NOMO-1 treated with DMSO at 0.1 percent for 48 hours (cell line): Measurements from ENCODE around the gene SRSF9.
"Not testable (repeated sequence)": the region's sequence is repeated elsewhere in the genome, so short reads cannot be mapped to it uniquely, and the experiment has no call there.

Experiments
- DNase-seq: peaks from one replicate; lab custom pipeline; 2025; ENCODE audit not compliant: unreplicated experiment; lab: John Stamatoyannopoulos, UW

SRSF9 gene, protein sequence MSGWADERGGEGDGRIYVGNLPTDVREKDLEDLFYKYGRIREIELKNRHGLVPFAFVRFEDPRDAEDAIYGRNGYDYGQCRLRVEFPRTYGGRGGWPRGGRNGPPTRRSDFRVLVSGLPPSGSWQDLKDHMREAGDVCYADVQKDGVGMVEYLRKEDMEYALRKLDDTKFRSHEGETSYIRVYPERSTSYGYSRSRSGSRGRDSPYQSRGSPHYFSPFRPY

DNA sequence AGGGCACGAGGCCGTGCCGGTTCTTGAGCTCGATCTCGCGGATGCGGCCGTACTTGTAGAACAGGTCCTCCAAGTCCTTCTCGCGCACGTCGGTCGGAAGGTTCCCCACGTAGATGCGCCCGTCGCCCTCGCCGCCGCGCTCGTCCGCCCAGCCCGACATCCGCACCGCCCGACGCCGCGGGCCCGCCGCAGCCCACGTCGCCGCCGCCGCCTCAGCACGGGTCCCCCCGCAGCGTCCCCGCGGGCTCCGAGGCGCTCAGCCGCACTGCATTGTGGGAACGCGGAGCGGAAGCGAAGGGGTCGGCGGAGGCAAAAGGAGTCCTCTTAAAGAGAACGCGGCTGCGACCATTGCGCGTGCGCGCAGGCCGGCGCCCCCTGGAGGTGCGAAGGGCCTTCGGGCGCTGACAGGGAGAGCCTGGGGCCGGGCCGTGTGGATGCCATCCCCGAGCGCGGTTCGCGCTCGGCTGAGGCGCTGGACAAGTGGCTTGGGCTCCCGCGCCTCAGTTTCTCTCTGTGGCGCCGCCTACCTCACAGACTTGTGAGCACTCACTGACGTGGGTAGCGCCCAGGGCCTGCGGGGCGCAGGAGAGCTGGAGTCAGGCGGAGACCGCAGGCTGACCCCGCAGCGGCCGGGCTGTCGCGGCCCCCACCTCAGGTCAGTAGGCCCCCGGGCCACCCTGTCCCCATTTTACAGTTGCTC lies at the start of gene SRSF9:
Gene SRSF9 (minus strand): TSS at position 299 of the 700 bp plus-strand sequence. CDS start 139 bp downstream, at position 160.
- peak; percentile 95 for DNase-seq

DNA sequence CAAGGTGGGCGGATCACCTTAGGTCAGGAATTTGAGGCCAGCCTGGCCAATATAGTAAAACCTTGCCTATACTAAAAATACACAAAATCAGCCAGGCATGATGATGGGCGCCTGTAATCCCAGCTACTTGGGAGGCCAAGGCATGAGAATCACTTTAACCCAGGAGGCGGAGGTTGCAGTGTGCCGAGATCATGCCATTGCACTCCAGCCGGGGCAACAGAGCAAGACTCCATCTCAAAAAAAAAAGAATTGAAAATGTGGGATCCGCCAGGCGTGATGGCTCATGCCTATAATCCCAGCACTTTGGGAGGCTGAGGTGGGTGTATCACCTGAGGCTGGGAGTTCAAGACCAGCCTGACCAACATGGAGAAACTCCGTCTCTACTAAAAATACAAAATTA lies 49.8 kb upstream of the SRSF9 start:
- DNase-seq = not testable (repeated sequence)

DNA sequence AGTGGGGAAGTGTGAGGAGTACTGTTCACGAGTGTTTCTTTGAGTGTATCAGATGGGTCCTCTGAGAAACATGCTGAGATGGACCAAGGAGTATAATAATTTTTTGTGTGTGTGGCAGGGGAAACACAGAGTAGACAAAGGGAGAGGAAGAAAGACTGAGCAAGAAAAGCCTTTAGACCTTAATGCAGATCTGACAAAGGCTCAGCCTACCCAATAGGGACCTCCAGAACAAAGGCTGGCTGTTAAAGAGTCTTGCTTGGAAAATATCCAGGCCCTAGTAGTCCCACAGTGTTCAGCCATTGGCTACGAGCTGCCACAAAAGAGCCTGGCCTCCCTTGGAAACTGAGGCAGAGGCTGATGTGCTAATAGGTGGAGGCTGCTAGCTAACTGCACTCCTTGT lies 45.9 kb upstream of the SRSF9 start:
- DNase-seq = no peak

- DNase-seq = no peak
Observed at GRCh38 chr12:120514002-120514401, 44.5 kb upstream of the SRSF9 start.

DNA sequence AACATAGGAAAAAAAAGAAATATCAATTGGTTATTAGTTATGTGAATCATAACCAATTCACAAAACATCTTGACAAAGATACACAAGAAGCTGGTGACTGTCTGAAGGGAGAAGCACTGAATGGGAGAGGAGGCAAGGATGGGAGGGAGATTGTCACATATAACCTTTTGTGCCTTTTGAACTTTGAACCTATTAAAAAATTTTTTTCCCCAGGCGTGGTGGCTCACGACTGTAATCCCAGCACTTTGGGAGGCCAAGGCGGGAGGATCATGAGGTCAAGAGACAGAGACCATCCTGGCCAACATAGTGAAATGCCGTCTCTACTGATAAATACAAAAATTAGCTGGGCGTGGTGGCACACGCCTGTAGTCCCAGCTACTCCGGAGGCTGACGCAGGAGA lies 39.0 kb upstream of the SRSF9 start:
- DNase-seq = no peak

DNA sequence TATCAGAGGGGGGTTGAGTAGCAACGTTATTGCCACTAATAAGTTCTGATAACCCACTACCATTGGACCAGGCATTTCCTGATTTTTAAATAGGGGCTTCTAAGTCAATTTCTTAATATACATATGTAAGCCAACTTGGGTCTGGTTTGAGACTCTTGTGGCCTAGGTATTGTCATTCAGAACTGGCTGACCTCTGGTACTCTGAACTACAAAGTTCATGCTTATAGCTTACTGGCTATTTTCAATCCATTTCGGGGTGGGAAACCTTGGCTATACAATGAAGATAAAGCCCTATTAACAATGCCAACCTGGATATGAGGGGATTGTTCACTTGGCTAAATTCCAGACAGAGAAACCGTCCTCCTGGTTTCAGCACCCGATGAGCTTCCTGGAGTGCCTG lies 35.0 kb upstream of the SRSF9 start:
- DNase-seq = no peak

GRCh38 chr12:120500581-120500980 lies 31.0 kb upstream of the SRSF9 start:
- no peak for DNase-seq

GRCh38 chr12:120498870-120499515 lies 29.4 kb upstream of the SRSF9 start:
- DNase-seq = no peak

GRCh38 chr12:120497524-120498150 lies 28.1 kb upstream of the SRSF9 start:
- DNase-seq = no peak

GRCh38 chr12:120496413-120497340 lies 27.1 kb upstream of the SRSF9 start:
- peak; percentile 42 for DNase-seq

DNA sequence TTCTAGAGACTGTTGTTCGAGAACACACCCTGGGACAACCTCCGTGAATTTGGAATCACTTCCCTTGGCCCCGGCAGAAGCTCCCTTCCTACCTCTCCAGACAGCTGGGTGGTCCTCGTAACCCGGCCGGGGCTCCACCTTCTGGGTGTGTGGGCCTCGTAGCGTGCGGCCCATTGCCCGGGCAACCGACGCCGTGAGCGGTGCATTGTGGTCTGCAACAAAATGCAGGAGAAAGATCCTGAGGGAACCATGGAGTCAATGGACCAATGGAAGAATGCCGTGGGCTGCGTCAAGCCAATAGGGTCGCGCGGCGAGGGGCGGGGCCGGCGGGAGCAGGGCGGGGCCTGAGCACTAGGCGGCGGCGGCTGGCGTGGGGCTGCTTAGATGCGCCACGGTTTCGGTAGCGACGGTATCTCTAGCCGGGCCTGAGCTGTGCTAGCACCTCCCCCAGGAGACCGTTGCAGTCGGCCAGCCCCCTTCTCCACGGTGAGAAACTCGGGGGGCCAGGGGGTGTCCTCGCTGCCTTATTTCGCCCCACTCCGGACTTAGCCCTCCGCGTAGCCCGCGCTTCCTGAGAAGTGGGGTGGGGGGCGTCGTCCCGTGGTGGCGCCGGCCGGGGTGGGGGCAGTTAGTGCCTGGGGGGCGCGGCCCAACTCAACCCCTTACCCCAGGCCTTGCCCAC lies 26.3 kb upstream of the SRSF9 start, which contains the start of gene DYNLL1:
Gene DYNLL1 (plus strand): TSS at position 383 of the 682 bp plus-strand sequence. CDS start 309 bp downstream, outside the sequence.
- DNase-seq = peak; percentile 90

DNA sequence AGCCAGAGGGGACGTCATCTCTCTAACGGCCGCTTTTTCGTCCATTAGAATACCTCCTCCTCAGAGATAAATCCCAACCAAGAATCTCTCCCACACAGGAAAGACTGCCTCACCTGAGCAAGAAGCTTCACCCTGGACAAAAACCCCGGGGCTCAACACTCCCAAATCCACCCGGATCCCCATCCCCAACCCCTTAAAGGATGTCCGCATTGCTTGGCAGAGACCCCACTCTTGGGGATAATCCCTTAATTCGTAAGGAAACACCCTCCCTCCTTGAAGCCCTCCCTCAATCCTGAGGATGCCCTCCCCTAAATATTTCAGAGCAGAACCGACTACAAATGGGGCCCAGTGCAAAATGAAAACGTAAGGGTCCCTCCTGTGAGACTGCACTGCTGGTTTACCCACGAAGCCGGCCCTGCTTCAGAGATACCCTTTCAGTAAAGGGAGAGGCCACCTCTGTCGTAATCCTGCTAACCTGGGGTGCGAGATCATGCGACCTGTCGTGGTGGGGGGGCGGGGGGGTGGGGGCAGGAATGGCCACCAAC lies 25.7 kb upstream of the SRSF9 start:
- peak; percentile 48 for DNase-seq

DNA sequence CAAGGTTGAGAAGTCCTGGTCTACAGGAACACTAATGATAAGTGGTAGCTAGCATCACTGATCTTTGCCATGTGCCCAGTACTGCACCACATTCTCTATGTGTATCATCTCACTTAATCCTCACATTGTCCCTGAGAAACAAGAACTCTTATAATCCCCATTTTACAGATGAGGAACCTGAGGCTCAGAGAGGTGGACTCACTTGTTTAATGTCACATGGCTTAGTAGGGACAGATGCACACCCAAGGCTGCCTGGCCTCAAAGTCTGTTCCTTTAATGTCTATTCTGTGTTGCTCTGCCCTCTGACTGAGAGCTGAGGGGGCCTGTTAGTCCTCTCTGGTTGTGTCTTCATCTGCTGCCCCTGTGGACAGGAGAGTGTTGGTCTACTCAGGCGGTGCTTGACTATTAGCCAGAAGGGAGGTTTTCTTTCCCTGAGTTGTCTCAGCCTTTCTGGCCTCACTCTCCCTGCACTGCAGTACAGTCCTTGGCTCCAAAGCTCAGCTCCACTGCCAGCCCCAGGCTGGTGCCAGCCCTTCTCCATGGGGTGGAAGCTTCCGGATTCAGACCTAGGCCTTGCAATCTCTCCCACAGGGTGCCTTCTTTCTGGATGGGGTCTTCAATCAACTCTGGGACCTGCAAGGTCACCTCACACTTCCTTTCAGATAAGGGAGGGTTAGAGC lies 21.4 kb upstream of the SRSF9 start:
- no peak for DNase-seq

- no peak for DNase-seq
Observed at GRCh38 chr12:120490325-120490724, 20.8 kb upstream of the SRSF9 start.

DNA sequence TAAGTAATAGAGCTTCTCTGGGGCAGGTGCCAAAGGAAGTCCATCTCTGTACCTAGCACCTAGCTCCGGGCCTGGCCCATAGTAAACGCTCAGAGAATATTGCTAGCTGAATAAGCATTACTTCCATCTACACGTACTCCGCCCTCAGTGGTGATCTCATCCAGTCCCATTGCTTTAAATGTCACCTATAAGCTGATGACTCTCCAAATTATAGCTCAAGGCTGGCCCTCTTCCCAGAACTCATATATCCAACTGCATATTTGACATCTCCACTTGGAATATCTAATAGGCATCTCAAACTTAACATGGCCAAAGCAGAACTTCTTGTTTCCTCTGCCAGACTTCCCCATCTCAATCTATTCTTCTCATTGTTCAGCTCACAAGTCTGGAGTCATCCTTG lies 19.5 kb upstream of the SRSF9 start:
- no peak for DNase-seq

DNA sequence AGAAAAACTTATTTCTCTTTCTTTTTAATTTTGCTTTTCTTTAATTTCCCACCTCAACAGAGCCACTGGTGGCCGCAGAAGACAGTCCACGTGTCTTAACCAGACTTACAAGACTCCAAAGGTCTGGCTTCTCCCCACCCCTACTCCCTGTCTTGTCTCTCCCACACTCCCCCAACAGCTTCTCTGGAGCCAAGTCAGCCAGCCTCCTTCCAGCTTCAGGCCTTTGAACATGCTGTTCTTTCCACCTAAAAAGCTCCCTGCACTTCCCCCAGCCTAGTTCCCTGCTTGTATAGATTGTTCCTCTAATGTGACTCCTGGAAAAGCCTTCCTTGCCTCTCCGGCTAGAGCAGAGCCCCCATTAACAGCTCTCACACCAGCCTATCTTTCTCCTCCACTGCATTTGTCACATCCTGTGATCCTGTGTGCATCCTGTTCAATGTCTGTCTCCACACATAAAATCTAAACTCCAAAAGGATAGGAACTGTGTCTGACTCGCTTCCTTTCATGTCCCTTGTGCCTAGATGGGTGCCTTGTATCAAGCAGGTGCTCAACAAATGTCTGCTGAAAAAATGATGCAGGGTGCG lies 18.6 kb upstream of the SRSF9 start:
- DNase-seq = no peak

- not testable (repeated sequence) for DNase-seq
Observed at GRCh38 chr12:120487552-120487951, 18.0 kb upstream of the SRSF9 start.

GRCh38 chr12:120485961-120486881 lies 16.7 kb upstream of the SRSF9 start:
- DNase-seq = no peak
